ENCODE data around the gene TNFAIP8L3. TPM values are rescaled to one million over a fixed set of nuclear protein-coding genes. Genes with fewer than 3 reads are reported as not detected.

Gene TNFAIP8L3
- polyA plus RNA-seq, 2 of the 4 experiments (the other 2 are of a cell fraction): 0.26 to 1.8 TPM

GRCh38 chr15:51044037-51044727 lies 50.5 kb downstream of the TNFAIP8L3 start:
- H3K4me2 ChIP-seq: no peak overlapping the region
- no peak overlapping the region for H3K4me3 ChIP-seq
- ATAC-seq (no peak), DNase-seq (ENCODE audit: low read depth in 1 of 2, low spot score in 1 of 2) (no peak), FAIRE-seq (no peak)
- H3K27ac ChIP-seq: no peak overlapping the region
- POLR2A ChIA-PET: no interaction called here
- CTCF ChIA-PET: interaction anchor here (0.6 to 1.1 kb wide), 2 partner anchors 16 to 20 kb away, joined by 3 read pairs; no protein-coding TSS in a partner anchor
- TF ChIP-seq POLR2A (IDR thresholded peaks at IDR 0.05; ENCODE audit: low read length) (no peak), HOXB5 (CRISPR knock-in tag; IDR thresholded peaks at IDR 0.05) (no peak), RAD21 (conservative IDR thresholded peaks at IDR 0.05 in 1 of 2, IDR thresholded peaks at IDR 0.05 in 1 of 2) (no peak), CHD4 (IDR thresholded peaks at IDR 0.05; ENCODE audit: borderline replicate concordance) (no peak), EP300 (IDR thresholded peaks at IDR 0.05) (no peak), BHLHE40 (IDR thresholded peaks at IDR 0.05; ENCODE audit: low read depth, low read length) (no peak), CBX2 (IDR thresholded peaks at IDR 0.05; ENCODE audit: borderline replicate concordance, low read depth) (no peak), CHD2 (IDR thresholded peaks at IDR 0.05; ENCODE audit: low read length, partially characterized antibody) (no peak), HDAC2 (IDR thresholded peaks at IDR 0.05) (no peak), ELK1 (IDR thresholded peaks at IDR 0.05; ENCODE audit: low read depth, low read length) (no peak), CEBPB (IDR thresholded peaks at IDR 0.05) (no peak), TFCP2L1 (CRISPR knock-in tag; IDR thresholded peaks at IDR 0.05) (no peak)
- 45% methylated on average over 4 of the region's 4 CpGs for WGBS (ENCODE audit: missing lambda C conversion rate)
- no peaks in the 10 kb centered on the region for H3K9me3 ChIP-seq
- H3K4me1 ChIP-seq: peaks cover 15% of the 10 kb centered on the region

- TF ChIP-seq EP300 (IDR thresholded peaks at IDR 0.05) (no peak), SMC3 (IDR thresholded peaks at IDR 0.05) (no peak), RFX5 (IDR thresholded peaks at IDR 0.05) (no peak), CTCF (IDR thresholded peaks at IDR 0.05) (no peak), RCOR1 (IDR thresholded peaks at IDR 0.05; ENCODE audit: low read depth, low read length) (no peak), KDM5A (IDR thresholded peaks at IDR 0.05) (no peak), HOXA7 (CRISPR knock-in tag; IDR thresholded peaks at IDR 0.05) (no peak), JUNB (IDR thresholded peaks at IDR 0.05) (no peak), MYC (IDR thresholded peaks at IDR 0.05; ENCODE audit: borderline replicate concordance, low read length) (no peak), MAFK (IDR thresholded peaks at IDR 0.05; ENCODE audit: partially characterized antibody) (no peak), POLR2A (IDR thresholded peaks at IDR 0.05; ENCODE audit: low read length) (no peak)
- FAIRE-seq (no peak), DNase-seq (ENCODE audit: low read depth in 1 of 2, low spot score in 1 of 2) (no peak), ATAC-seq (no peak)
- Histone ChIP-seq H3K4me3 (no peak overlapping the region), H3K27ac (no peak overlapping the region), H3K4me1 (no peaks in the 10 kb centered on the region), H3K4me2 (no peak overlapping the region), H3K9me3 (no peaks in the 10 kb centered on the region)
- CTCF ChIA-PET: interaction anchor here (1.1 kb wide), 1 partner anchor 31 kb away, joined by 3 read pairs; no protein-coding TSS in a partner anchor
- 76% methylated on average over 2 of the region's 2 CpGs for WGBS (ENCODE audit: missing lambda C conversion rate)
- POLR2A ChIA-PET: no interaction called here
These were observed 55.8 kb downstream of the TNFAIP8L3 start for GRCh38 chr15:51038974-51039319.
